K562 (cell line): ENCODE measurements around the gene C1orf56. TPM values are rescaled to one million over a fixed set of nuclear protein-coding genes. Genes with fewer than 3 reads are reported as not detected.

Experiments used
- E2F5 ChIP-seq: sonication (generic); formaldehyde crosslinking; IDR thresholded peaks from 2 replicates; pipeline ENCODE4 v1.8.0; 2022; ENCODE audit warnings: mild to moderate bottlenecking, missing genetic modification reagents
- GATAD2A ChIP-seq: fragments of 450-650 bp; IDR thresholded peaks from 2 replicates; pipeline ENCODE4 v1.6.1; 2017
- HSF4 ChIP-seq: fragments of 250-450 bp; sonication (Bioruptor Pico); IDR thresholded peaks from 2 replicates; pipeline ENCODE4 v2.1.2; 2022; ENCODE audit warnings: mild to moderate bottlenecking, moderate library complexity, borderline replicate concordance
- L3MBTL2 ChIP-seq: fragments of 450-650 bp; IDR thresholded peaks from 2 replicates; pipeline ENCODE4 v1.6.1; 2016; ENCODE audit warnings: mild to moderate bottlenecking, moderate library complexity
- MITF ChIP-seq: IDR thresholded peaks from 2 replicates; pipeline ENCODE4 v1.6.1; 2014; ENCODE audit warnings: antibody characterized with exemption
- PPARD ChIP-seq: fragments of 250-450 bp; sonication (Bioruptor Pico); IDR thresholded peaks from 2 replicates; pipeline ENCODE4 v1.8.0; 2022; ENCODE audit warnings: inconsistent platforms, mild to moderate bottlenecking, moderate library complexity
- PRPF4 ChIP-seq: fragments of 200-400 bp; formaldehyde crosslinking; IDR thresholded peaks from one replicate; pipeline ENCODE4 v1.6.1; 2017; ENCODE audit warnings: low read length, low read depth, mild to moderate bottlenecking; ENCODE audit not compliant: insufficient read depth, poor library complexity, severe bottlenecking
- RBM14 ChIP-seq: fragments of 200-400 bp; formaldehyde crosslinking; IDR thresholded peaks from 2 replicates; pipeline ENCODE4 v1.6.1; 2018; ENCODE audit warnings: low read depth, mild to moderate bottlenecking, low read length, moderate library complexity, borderline replicate concordance; ENCODE audit not compliant: insufficient read depth
- RBM15 ChIP-seq: fragments of 200-400 bp; formaldehyde crosslinking; IDR thresholded peaks from 2 replicates; pipeline ENCODE4 v1.6.1; 2018; ENCODE audit warnings: mild to moderate bottlenecking, low read length, moderate library complexity; ENCODE audit not compliant: insufficient read depth
- SIRT6 ChIP-seq: IDR thresholded peaks from one replicate; pipeline ENCODE4 v1.6.1; 2012; ENCODE audit warnings: low read depth, mild to moderate bottlenecking, control low read depth, inconsistent platforms, low read length, moderate library complexity
- SLC30A9 ChIP-seq: fragments of 250-450 bp; sonication (Bioruptor Pico); IDR thresholded peaks from 2 replicates; pipeline ENCODE4 v1.8.0; 2022; ENCODE audit warnings: mild to moderate bottlenecking, moderate library complexity
- TAF9B ChIP-seq: fragments of 450-650 bp; IDR thresholded peaks from 2 replicates; pipeline ENCODE4 v1.6.1; 2018; ENCODE audit warnings: mild to moderate bottlenecking; ENCODE audit not compliant: partially characterized antibody
- TCF3 ChIP-seq: sonication (generic); formaldehyde crosslinking; IDR thresholded peaks from 2 replicates; pipeline ENCODE4 v1.4.0; 2020; ENCODE audit warnings: mild to moderate bottlenecking, missing genetic modification reagents
- TCF7L2 ChIP-seq: fragments of 150-350 bp; IDR thresholded peaks from 2 replicates; pipeline ENCODE4 v1.6.1; 2016; ENCODE audit warnings: low read depth, mild to moderate bottlenecking, low read length, moderate library complexity
- YY1 ChIP-seq, 3 experiments: IDR thresholded peaks; 2 replicates each; pipeline ENCODE4 v1.6.1; 2011; ENCODE audit warnings: low read length in 2 of 3, mild to moderate bottlenecking in 2 of 3, moderate library complexity in 2 of 3, borderline replicate concordance in 1 of 3, control low read depth in 1 of 3, low read depth in 1 of 3; ENCODE audit not compliant: insufficient read depth in 3 of 3, insufficient replicate concordance in 2 of 3, control insufficient read depth in 1 of 3, insufficient read length in 1 of 3; ENCODE audit errors: extremely low read depth in 1 of 3
- ZBTB12 ChIP-seq: fragments of 250-450 bp; sonication (Bioruptor Pico); IDR thresholded peaks from 2 replicates; pipeline ENCODE4 v1.4.0; 2020
- ZBTB34 ChIP-seq: fragments of 250-450 bp; sonication (Bioruptor Pico); IDR thresholded peaks from 2 replicates; pipeline ENCODE4 v1.8.0; 2021; ENCODE audit warnings: mild to moderate bottlenecking, moderate library complexity
- ZNF12 ChIP-seq: sonication (generic); formaldehyde crosslinking; IDR thresholded peaks from 2 replicates; pipeline ENCODE4 v1.4.0; 2020; ENCODE audit warnings: mild to moderate bottlenecking, missing genetic modification reagents
- ZNF384 ChIP-seq: IDR thresholded peaks from 2 replicates; pipeline ENCODE4 v1.6.1; 2012; ENCODE audit warnings: low read depth, low read length, improper control_type of control experiment
- ZNF655 ChIP-seq: fragments of 250-450 bp; sonication (Bioruptor Pico); IDR thresholded peaks from 2 replicates; pipeline ENCODE4 v1.5.0; 2021
- ZNF717 ChIP-seq: fragments of 250-450 bp; sonication (Bioruptor Pico); IDR thresholded peaks from 2 replicates; pipeline ENCODE4 v1.5.0; 2021
- polyA plus RNA-seq, 8 experiments: library from polyadenylated mRNA; depleted of rRNA in 4 of 8; stranded (reverse) in 5 of 8; unstranded in 3 of 8; fragments of >200 nt; fragmentation: Nextera tagmentation in 2 of 8; fragmentation: Illumina TruSeq in 1 of 8; extraction: Ambion mirVana in 2 of 8; extraction: Trizol in 1 of 8; gene quantifications; 2 replicates each; pipeline versions ENCODE4 v1.2.1 to v1.2.3, GENCODE V29; 2011 to 2014; ENCODE audit warnings: inconsistent platforms in 1 of 8, missing spikeins in 1 of 8
- total RNA-seq, 7 experiments: library from RNA; depleted of rRNA in 6 of 7; stranded (reverse); fragments of >200 nt in 6 of 7; fragmentation: Illumina TruSeq in 2 of 7; extraction: Trizol in 2 of 7; gene quantifications; 2 replicates each; pipeline versions ENCODE4 v1.2.1 to v1.2.3, GENCODE V29; 2011 to 2021; ENCODE audit warnings: low replicate concordance in 1 of 7

The C1orf56 gene
- total and polyA plus RNA-seq, 9 of the 15 experiments (the other 6 are each of a cell fraction or from before 2014, with no cell fraction given), result 0.18 to 15.7 (median 1.1) TPM

- no peak for TF ChIP-seq ZNF655 (CRISPR knock-in tag)
- no peak for TF ChIP-seq TCF3 (CRISPR knock-in tag)
- no peak for TF ChIP-seq PRPF4
- no peak for TF ChIP-seq ZNF12 (CRISPR knock-in tag)
- TF ChIP-seq L3MBTL2, result no peak
- TF ChIP-seq TAF9B, result peak; percentile 83
- TF ChIP-seq PPARD (CRISPR knock-in tag), result no peak
- no peak for TF ChIP-seq ZNF717 (CRISPR knock-in tag)
- TF ChIP-seq SLC30A9 (CRISPR knock-in tag), result no peak
- no peak for TF ChIP-seq RBM14
- no peak for TF ChIP-seq ZBTB34 (CRISPR knock-in tag)
- TF ChIP-seq GATAD2A, result peak; percentile 94
- peak in 2 of 3 experiments; percentile 49 to 60 for TF ChIP-seq YY1 (IDR thresholded peaks at IDR 0.05; ENCODE audit: borderline replicate concordance in 1 of 3, control insufficient read depth in 1 of 3, extremely low read depth in 1 of 3, insufficient read depth in 3 of 3, insufficient read length in 1 of 3, insufficient replicate concordance in 2 of 3, low read depth in 1 of 3, low read length in 2 of 3)
- TF ChIP-seq ZNF384, result peak; percentile 13; the same call in 1 of the 2 replicates
- no peak for TF ChIP-seq SIRT6
- TF ChIP-seq E2F5 (CRISPR knock-in tag), result no peak
- TF ChIP-seq RBM15, result no peak
- TF ChIP-seq MITF, result no peak
- TF ChIP-seq TCF7L2, result no peak
- peak; percentile 37; the same call in 1 of the 2 replicates for TF ChIP-seq HSF4 (CRISPR knock-in tag)
- peak; percentile 55; the same call in 1 of the 2 replicates for TF ChIP-seq ZBTB12 (CRISPR knock-in tag)
Measured at GRCh38 chr1:151059109-151060006, 11.8 kb downstream of the C1orf56 start, which contains the start of gene CDC42SE1 (continued).
